Pancreas (tissue), 10 donors: ENCODE results near the gene PSMD6. TPM values are rescaled to one million over a fixed set of nuclear protein-coding genes. Genes with fewer than 3 reads are reported as not detected.

Experiments
- ATAC-seq, 4 donors: fragments of 200-7000 bp; cut with Tn5 transposase; one replicate each; pipeline versions ENCODE4 v1.8.0 to v1.9.1; 2020; ENCODE audit warnings: mild to moderate bottlenecking in 4 of 4, moderate library complexity in 4 of 4
- DNase-seq, 6 donors: peaks; one replicate each; pipeline ENCODE4 v3.0.0-alpha.2; 2020
- FAIRE-seq: peaks from 2 replicates; lab custom pipeline; 2012; peaks lifted over from hg19 to GRCh38; lab: Jason Lieb, UNC
- H3K27ac ChIP-seq, 4 donors: fragments of 200-600 bp; sonication (generic); 1 replicate in 3 of 4; 2 replicates in 1 of 4; pipeline versions ENCODE4 v1.5.0 to v1.8.0; 2020
- H3K27me3 ChIP-seq, 4 donors: fragments of 200-600 bp; one replicate each; pipeline ENCODE4 v1.8.0; 2021
- H3K36me3 ChIP-seq, 3 donors: fragments of 200-600 bp; sonication (generic) in 1 of 3; one replicate each; pipeline versions ENCODE4 v1.5.0 to v1.8.0; 2020 to 2021
- H3K4me1 ChIP-seq, 3 donors: fragments of 200-600 bp; one replicate each; pipeline ENCODE4 v1.8.0; 2021
- H3K4me3 ChIP-seq, 4 donors: fragments of 200-600 bp; sonication (generic) in 2 of 4; one replicate each; pipeline versions ENCODE4 v1.5.0 to v1.8.0; 2020 to 2021
- H3K9me3 ChIP-seq, 4 donors: fragments of 200-600 bp; one replicate each; pipeline ENCODE4 v1.8.0; 2021
- CTCF ChIP-seq, 4 donors: fragments of 200-600 bp; sonication (generic) in 3 of 4; IDR thresholded peaks; one replicate each; pipeline versions ENCODE4 v1.5.0 to v1.8.0; 2021; ENCODE audit warnings: antibody characterized with exemption in 4 of 4
- WGBS, 2 donors: extraction: QIAGEN DNeasy Blood & Tissue Kit; methylation state at CpG; one replicate each; pipeline ENCODE4 v1.1.7; 2013; 5-methylcytosine and 5-hydroxymethylcytosine counted together
- intact Hi-C, 3 donors: fragments of 100-400 bp; cut with DNase I; formaldehyde crosslinking; loops; one replicate each; pipeline versions ENCODE4 v1.11.1 to v1.14.2; 2022
- polyA plus RNA-seq, 2 donors: library from polyadenylated mRNA; stranded (reverse); fragments of 200-250 nt; gene quantifications; one replicate each; pipeline ENCODE4 v1.2.3, GENCODE V29; 2013
- total RNA-seq, 6 donors: library from RNA; stranded (reverse); fragmentation: NEBNext Ultra II Directional in 4 of 6; extraction: Animal tissue kit (Norgen Biotek cat#: 25700) in 4 of 6; gene quantifications; one replicate each; pipeline versions ENCODE4 v1.2.1 to v1.2.4, GENCODE V29; 2021 to 2023
- donor health status: healthy with polysubstance abuse.
- donor health status: DM: no; HTN: no; CAD: no; lungs with moderate emphysema.
- donor health status: DM: no; HTN: no; CAD: no.
- donor health status: control.
- donor health status: control.
- donor health status: Bipolar disorder and iron deficiency.
- donor health status: DM: yes; HTN: yes; CAD: no.
- donor health status: DM: no; HTN: no; CAD: no.
- donor health status: DM: no; HTN: no; CAD: no.
- donor health status: DM: yes; HTN: yes; CAD: no.

The PSMD6 gene
- total and polyA plus RNA-seq, 8 donors, result 73.7 to 220 (median 114) TPM

- no peak for TF ChIP-seq CTCF (IDR thresholded peaks at IDR 0.05)
- Histone ChIP-seq H3K9me3 (no peaks in the 10 kb centered on the region), H3K36me3 (peaks cover 0 to 43% (median 41%) of the 10 kb centered on the region in 3 donors), H3K4me3 (no peak overlapping the region), H3K27ac (peak overlapping the region; percentile 20 to 82 (median 36)), H3K4me1 (peaks cover 23 to 57% (median 44%) of the 10 kb centered on the region in 3 donors), H3K27me3 (no peaks in the 10 kb centered on the region)
- intact Hi-C loops, result no loop called here
- ATAC-seq (no peak), FAIRE-seq (no peak), DNase-seq (no peak)
- 60 to 75% methylated on average over 7 of the region's 7 CpGs for WGBS, 2 donors
Measured at GRCh38 chr3:64009528-64009927, 13.8 kb downstream of the PSMD6 start.

- Histone ChIP-seq H3K27ac (peak overlapping the region in 3 of 4 donors; percentile 24 to 82 (median 48)), H3K4me3 (no peak overlapping the region), H3K27me3 (no peaks in the 10 kb centered on the region), H3K4me1 (peaks cover 21 to 64% (median 48%) of the 10 kb centered on the region in 3 donors), H3K9me3 (no peaks in the 10 kb centered on the region), H3K36me3 (peaks cover 0 to 41% (median 39%) of the 10 kb centered on the region in 3 donors)
- 53 to 79% methylated on average over 7 of the region's 7 CpGs for WGBS, 2 donors
- DNase-seq (no peak), ATAC-seq (no peak), FAIRE-seq (no peak)
- intact Hi-C loops, result no loop called here
- TF ChIP-seq CTCF (IDR thresholded peaks at IDR 0.05), result no peak
Measured at GRCh38 chr3:64008487-64009351, 14.6 kb downstream of the PSMD6 start.

- Histone ChIP-seq H3K9me3 (no peaks in the 10 kb centered on the region), H3K4me1 (peaks cover 22 to 69% (median 48%) of the 10 kb centered on the region in 3 donors), H3K4me3 (no peak overlapping the region), H3K36me3 (peaks cover 0 to 40% (median 32%) of the 10 kb centered on the region in 3 donors), H3K27ac (peak overlapping the region in 1 of 4 donors; percentile 48), H3K27me3 (no peaks in the 10 kb centered on the region)
- FAIRE-seq (no peak), DNase-seq (no peak), ATAC-seq (no peak)
- TF ChIP-seq CTCF (IDR thresholded peaks at IDR 0.05), result no peak
- WGBS, 2 donors, result 43 to 44% methylated on average over 2 of the region's 2 CpGs
- intact Hi-C loops, result no loop called here
Measured at GRCh38 chr3:64008017-64008416, 15.3 kb downstream of the PSMD6 start.

- Histone ChIP-seq H3K4me1 (peaks cover 38 to 73% (median 58%) of the 10 kb centered on the region in 3 donors), H3K27me3 (no peaks in the 10 kb centered on the region), H3K4me3 (no peak overlapping the region), H3K27ac (peak overlapping the region in 3 of 4 donors; percentile 4 to 56 (median 55)), H3K9me3 (no peaks in the 10 kb centered on the region), H3K36me3 (peaks cover 0 to 15% (median 5%) of the 10 kb centered on the region in 3 donors)
- WGBS, 2 donors, result 13 to 16% methylated on average over 2 of the region's 2 CpGs
- intact Hi-C loops, result no loop called here
- no peak for DNase-seq
- FAIRE-seq, result no peak
- TF ChIP-seq CTCF (IDR thresholded peaks at IDR 0.05), result no peak
- ATAC-seq, result peak in 2 of 4 donors; percentile 12 to 29
Measured at GRCh38 chr3:64003589-64003988, 19.7 kb downstream of the PSMD6 start.
